SH-SY5Y (cell line): ENCODE measurements around the gene TACR1.

ENCODE experiments used
- GATA2 ChIP-seq: IDR thresholded peaks from 2 replicates; pipeline ENCODE4 v1.6.1; 2011; ENCODE audit warnings: mild to moderate bottlenecking, low read depth, low read length
- GATA3 ChIP-seq: IDR thresholded peaks from 2 replicates; pipeline ENCODE4 v1.6.1; 2011; ENCODE audit warnings: low read depth, mild to moderate bottlenecking, low read length, moderate library complexity

DNA sequence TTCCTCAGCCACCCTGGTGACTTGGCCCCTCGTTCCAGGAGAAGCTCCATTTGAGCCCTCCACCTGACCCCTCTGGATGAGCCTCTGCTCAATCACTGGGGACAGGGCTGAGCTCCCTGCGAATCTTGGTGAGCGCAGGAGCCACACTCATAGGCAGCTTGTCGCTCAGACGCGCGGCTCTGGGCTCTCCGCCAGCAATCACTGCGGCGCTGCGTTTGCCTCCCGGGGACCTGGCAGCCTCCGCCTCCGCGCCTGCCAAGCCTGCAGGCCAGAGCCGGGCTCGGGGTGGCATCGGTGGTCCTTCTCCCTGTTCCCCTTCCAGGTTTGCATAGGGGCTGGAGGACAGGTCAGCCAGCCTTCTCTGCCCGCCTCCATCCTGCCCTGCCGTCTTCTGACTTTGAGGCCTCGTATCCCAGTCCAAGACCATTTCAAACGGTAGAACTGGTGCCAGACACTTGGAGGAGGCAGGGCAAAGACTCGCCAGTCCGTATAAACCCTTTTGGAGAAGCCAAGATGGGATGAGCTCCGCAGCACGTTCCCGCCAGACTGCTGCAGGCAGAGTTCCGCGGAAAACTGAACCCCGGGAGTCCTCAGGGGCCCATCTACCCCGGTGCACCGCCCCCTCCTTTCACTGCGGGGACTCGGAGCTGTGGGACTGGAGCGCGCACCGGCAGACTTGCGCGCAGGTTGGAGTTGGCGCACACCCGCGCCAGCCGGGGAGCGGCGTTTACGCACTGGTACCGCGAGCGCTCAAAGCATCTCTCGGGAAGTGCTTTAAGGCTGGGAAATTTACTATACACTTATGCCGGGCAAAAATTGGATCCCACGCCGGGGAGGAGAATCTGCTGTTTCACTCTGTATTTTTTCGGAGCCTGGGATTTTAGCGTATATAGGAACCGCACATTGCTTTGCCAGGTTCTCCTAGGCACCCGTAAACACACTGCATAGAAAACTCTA lies 1.1 kb upstream of the TACR1 start:
- no peak for TF ChIP-seq GATA2
- TF ChIP-seq GATA3: no peak
